SIG-M5 treated with dmso at 0.1 percent for 504 hours (cell line): ENCODE measurements around the gene ALX3.
"Not testable (repeated sequence)": the region's sequence is repeated elsewhere in the genome, so short reads cannot be mapped to it uniquely, and the experiment has no call there.

Experiments
- DNase-seq: peaks from one replicate; lab custom pipeline; 2025; ENCODE audit not compliant: unreplicated experiment; lab: John Stamatoyannopoulos, UW

ALX3 gene

DNA sequence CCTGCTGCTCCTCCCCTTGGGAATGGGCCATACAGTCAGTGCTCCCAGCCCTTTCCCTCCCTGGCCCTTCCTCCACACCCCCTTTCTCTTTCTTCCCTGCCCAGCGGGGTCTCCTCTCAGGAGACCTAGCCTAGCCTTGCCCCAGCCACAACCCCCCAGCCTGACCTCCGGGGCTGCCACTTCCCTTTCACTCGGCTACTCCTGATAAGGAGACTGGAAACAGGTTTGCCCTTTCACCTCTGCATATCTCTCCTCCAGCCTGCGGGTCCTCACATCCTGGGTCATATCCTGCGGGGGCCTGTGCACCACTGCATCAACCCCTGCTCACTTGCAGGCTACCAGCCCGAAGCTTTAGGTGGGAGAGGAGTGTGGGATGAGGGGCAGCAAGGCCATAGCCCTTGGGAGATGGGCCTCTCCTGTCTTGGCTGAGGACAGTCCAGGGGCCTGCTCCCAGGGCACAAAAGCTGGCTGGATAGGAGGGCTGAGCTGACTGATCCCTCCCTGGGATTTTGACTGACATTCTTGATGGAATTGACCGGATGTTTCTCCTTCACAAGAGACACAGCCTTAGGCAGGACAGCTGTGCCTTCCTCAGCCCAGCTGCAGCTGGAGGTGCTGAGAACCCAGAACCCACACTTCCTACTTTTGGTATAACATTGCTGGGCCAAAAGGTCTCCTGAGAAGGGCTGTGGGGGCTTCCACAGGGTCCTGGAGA is 19.2 kb upstream of the ALX3 start:
- DNase-seq: no peak

DNA sequence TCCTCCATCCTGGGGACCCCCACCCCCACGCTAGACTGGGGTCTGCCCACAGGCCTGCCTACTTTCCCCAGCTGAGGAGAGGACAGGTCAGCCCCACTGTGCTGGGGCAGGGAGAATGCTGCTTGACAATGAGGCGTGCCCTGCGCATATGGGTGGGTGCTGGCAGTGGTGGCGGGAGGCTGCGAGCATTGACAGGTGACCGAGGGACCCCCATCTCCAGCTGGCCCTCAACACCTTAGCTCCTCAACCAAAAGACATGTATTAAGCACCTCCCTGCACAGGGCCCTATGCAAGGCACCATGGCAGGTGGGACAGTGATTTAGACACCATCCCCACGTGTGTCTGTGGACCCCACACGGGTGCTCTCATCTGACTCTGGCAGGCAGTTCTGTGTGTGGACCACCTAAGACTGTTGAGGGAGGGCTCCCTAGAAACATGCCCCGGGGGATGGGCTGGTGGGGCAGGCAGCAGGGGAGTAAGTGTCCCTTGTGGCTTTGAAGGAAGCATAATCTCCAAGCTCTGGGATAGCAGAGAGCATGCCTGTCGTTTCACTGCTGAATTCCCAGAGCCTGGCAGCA is 18.4 kb upstream of the ALX3 start:
- DNase-seq: no peak

DNA sequence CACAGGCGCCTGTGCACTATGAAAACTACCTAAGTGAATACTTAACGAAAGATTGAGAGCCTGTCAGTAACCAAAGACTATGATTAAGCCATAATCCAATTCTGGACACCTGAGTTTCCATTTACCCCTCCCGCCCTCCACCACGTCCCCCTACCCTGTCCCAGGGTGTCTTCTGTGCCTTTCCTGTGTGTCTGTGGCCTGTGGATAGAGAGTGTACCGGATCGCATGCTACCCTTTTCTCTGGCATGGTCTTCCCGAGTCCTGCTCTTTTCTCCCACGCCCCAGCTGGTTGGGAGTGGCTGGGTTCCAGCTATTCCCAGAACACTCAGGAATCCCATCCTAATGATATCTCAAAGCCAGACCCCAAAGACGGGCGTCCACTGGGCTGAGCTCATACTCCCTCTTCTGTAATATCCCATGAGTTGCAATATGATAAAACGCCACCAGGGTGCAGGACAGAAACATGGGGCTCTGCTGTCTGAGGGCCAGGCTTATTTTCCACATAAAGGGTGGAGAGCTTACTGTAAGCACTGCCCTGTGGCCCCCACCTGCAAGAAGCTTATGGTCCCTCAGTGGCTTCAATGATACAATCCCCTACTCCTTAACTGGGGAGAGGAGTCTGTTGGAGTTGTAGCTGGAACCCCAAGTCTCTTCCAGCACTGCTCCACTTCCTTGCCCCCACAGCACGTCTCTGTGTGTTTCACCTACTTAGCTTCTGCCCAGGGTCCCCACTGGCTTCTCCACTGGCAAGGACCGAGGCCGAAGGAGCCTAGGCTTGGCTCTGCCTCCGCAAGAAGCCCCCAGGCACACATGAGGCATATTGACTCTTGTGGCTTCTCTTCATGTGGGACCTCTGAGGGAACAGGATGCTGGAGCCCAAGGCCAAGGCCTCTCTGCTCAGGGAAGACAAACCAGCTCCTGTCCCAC is 17.6 kb upstream of the ALX3 start:
- peak; percentile 51 for DNase-seq

DNA sequence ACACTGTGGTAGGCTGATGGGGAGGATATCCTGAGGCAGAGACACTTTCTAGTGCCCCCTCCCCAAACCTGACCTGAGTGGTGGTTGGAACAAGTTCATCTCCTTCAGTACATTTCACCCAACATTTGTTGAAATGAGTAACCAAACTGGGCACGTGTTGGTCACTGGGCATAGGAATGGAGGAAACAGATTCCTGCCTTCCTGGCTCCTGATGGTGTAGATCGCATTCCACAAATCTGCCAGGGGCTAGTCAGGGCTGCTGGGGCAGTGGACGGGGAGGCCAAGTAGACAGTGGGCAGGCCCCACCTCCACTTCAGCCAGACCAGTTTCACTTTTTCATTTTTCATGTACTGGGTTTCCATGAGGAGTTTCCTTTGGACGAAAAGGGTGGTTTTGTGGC is 16.5 kb upstream of the ALX3 start:
- DNase-seq: no peak

DNA sequence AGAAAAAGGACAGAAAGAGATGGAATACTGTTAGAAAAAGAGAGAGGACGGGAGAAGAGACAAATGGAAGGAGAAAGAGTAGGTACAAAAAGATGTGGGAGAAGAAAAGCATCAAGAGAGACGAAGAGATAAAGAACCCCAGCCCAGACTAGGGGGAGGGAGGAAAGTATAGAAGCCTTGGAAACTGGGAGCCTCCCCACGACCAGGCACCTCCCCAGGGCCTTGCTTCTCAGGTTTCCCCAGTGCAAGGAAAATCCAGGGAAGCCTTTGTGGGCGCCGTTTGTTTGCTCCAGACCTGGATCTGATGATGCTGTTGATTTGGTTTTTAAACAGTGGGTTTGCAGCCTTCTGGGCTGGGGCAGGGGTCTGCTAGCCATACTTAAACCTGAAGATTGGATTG is 15.2 kb upstream of the ALX3 start:
- DNase-seq: no peak

DNA sequence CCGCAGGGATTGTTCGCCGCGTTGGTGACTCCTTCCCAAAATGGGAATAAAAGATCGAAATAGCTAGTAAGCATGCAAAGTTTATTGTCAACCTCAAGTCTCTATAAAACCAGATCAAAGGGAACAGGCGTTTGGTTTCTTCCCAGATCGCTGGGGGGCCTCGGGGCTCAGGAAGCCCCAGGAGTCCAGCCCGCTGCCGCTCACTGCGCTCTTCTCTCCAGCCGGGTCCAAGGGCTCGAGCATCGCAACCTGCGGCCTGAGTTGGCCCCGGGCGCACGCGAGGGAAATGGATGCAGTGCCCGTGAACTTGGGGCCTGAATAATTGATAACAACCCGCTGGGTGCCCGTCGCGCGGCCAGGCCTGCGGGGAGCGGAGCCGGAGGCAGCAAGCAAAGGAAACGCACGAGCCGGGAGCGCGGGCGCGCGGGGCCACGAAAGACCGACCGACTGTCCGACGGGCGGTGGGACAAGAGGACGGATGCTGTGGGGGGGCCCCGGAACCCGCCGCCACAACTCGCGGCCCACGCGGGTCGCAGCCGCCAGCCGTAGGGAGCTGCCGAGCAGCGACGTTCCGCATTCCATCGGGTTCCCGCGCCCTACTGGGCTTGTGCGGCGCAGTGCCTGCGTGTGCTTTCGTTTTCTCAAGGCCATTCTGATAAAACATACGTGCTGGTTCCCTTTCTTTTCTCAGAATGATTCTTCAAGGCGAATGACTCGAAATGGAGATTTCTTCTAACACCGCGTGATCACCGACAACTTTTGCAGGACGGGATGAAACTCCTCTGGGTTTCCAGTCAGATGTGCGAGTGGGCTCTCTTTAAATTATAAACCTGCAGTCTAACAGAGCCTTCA is 14.0 kb upstream of the ALX3 start:
- DNase-seq: no peak

DNA sequence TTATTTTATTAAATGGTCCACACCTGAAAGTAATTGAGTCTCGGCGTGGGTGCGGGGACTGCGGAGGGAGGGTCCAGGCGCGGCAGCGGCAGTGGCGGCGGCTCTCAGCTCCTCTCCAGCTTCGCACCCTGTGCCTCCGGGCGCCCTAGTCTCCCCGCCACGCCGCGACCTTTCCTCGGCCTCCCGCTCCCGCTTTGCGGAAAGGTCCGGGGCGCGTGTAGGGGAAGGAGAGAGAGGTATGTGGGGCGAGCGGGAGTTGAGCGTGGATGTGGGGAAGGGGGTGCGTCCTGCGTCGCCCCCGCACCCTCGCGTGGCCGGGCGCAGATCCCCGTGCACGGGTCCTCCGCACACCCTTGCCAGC is 13.4 kb upstream of the ALX3 start:
- DNase-seq: no peak

DNA sequence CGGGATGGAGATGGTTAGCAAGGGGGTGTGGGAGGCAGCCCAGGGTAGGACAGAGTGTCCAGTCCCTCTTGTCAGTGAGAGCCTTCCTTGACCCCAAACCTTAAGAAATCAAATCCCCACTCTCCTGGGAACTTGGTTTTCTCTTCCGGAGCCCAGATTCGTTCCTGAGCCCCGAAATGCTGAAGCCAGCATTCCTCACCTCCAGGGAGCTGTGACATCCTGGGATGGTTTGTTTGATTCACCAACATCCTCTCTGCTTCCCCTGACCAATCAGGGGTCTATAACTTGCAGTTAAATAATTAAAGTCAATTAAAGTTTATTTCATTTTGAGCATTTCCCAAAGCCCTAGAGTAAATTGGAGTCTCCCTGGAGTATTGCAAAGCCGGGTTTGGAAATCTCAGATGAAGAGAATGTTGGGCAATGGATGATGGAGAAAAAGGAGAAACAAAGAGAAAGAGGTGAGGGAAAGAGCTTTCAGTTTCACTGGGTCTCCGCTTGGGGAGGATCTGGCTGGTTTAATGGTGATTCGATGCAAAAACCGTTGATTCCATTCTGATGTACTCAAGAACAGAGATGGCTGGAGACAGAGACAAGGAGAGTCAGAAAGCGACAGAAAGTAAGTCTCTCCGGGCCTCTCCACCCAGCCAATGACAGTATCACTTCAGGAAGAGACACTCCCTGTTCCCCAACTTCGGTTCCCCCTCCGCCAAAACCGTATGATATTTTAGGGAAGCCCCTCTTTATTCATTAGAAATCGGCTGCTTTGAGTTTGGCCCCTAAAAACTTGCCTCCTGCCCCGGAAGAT is 12.8 kb upstream of the ALX3 start:
- peak; percentile 24 for DNase-seq

DNA sequence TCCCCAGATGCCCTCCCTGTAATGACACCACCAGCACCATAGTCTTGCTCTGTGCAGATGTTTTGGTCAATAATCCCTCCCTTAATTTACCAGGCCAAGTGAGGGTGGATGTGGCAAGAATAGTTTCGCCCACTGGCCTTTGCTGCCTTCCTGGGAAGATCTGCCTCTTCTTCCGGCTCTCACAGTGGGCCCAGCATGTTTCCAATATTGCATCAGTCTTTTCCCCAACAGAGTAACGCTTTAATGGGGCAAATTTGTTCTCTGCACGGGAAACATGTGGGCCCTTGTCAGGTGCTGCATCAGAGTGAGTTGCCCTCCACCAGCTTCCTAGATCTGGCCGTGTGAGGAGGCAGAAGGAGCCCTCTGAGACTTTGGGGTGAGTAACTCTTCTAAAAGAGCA is 12.0 kb upstream of the ALX3 start:
- no peak for DNase-seq

DNA sequence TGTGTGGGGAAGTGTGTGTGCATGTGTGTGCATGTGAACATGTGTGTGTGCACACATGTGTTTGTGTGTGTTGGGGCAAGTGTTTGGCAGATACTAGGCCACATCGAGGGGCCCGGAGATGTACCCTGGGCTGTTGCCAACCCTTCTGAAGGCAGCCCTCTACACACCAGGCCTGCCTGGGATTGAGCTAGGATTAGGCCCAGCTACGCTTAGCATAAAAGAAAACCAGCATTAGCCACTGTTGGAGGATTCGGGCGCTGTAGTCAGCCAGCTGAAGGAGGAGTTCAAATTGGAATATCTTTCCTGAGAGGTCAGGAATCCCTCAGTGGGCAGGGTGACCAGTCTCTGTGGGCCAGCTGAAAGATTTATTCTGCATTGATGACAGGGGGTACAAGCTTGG is 10.6 kb upstream of the ALX3 start:
- no peak for DNase-seq

DNA sequence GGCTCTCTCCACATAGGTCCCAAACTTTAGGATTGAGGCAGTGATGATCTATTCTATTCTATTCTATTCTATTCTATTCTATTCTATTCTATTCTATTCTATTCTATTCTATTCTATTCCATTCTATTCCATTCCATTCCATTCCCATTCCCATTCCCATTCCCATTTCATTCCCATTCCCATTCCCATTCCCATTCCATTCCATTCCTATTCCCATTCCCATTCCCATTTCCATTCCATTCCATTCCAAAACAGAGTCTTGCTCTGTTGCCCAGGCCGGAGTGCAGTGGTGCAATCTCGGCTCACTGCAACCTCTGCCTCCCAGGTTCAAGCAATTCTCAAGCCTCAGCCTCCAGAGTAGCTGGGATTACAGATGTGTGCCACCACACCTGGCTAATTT is 9.5 kb upstream of the ALX3 start:
- not testable (repeated sequence) for DNase-seq

DNA sequence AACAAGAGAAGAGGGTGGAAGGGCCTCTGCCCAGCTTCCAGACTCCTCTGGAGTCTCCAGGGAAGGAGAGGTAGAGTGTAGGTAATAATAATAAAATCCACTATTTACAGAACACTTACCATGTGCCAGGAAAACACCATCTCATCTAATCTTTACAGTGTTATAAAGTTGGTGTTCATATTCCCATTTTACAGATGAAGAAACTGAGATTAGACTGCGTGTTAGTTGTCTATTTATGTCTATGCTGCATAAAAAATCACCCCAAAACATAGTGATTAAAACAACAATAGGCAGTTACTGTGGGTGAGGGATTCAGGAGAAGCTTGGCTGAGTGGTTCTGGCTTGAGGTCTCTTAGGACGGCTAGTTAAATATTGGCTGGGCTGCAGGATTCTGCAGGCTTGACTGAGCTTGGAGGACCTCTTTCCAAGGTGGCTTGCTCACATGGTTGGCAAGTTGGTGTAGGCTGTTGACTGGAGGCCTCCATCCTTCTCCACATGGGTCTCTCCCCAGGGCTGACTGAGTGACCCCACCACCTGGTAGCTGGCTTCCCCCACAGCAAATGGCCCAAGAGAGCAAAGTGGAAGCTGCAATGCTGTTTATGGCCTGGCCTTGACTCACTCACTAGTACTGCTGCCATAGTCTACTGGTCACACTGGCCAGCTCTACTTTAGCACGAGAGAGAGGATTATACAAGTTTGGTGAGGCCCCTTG is 6.5 kb upstream of the ALX3 start:
- no peak for DNase-seq

DNA sequence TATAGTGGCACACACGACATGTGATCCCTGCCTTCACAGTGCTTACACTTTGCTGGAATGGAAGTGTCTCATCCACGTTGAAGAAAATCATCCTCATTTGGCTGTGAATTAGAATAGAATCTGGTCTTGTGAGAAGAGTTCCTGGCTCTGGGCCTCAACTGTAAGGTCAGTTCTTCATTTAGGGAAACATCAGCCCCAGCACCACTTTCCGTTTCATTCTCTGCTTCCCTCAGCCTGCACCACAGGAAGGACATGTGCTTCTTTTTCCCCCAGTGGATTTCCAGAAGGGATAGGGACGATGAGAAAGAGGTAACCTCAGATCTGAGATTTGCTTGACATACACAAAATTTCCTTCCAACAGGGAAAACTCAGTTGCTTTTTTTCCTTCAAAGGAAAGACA is 3.7 kb upstream of the ALX3 start:
- DNase-seq: no peak

DNA sequence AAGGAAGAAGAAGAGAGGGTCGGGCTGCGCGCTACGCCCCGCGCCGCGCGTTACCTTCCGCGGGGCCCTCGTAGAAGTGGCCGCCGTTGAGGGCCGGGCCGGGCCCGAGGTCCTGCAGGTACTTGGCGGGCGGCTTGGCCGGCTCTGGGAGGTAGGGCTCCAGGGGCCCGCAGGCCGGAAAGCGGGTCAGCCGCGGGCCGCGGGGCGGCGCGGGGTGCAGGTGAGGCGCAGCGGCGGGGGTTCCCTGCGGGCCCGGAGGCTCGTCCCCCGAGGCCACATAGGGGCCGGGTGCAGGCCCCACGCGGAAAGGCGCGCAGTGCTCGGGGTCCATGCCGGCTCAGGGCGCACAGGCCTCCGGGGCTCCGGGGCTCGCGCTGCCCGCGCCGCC is 196 bp downstream of the ALX3 start:
- no peak for DNase-seq

DNA sequence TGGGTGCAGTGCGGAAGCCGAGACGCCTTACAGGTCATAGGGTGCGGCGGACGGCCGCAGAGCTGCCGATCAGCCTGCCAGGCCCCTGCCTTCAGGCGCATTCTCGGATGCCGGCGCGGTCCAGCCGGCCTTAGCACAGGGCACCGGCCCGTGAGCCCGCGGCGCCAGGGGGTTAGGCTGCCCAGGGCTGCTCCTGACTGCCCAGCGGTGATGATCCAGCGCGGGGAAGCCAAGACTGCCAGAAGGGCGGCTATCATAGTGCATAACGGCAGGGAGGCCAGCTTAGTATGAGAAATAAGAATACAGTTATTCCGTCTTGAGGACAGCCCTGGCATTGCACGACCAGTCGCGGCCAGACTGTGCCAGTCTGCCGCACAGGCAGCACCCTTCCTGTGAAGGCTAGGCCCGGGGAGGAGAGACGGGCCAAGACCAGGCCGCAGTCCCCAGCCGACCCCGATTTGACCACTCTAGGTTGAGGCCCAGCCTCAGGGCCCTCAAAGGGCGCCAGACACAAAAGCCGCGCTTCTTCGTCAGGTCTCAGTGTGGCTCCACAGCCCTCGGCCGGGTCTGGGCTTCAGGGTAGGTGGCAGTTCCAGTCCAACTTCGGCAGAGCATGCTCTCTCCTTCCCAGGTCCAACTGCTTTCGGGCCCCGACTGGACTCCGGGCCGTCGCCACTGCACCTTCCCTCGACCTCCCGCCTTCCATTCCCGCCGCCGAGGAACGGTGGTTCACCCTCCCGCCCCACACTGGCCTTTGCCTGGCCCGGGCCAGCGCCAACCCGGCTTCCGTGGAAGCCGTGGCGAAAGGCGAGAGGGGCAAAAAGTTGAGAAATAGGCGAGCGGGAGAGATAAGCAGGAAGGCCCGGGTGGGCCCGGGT is 829 bp downstream of the ALX3 start:
- DNase-seq: no peak

DNA sequence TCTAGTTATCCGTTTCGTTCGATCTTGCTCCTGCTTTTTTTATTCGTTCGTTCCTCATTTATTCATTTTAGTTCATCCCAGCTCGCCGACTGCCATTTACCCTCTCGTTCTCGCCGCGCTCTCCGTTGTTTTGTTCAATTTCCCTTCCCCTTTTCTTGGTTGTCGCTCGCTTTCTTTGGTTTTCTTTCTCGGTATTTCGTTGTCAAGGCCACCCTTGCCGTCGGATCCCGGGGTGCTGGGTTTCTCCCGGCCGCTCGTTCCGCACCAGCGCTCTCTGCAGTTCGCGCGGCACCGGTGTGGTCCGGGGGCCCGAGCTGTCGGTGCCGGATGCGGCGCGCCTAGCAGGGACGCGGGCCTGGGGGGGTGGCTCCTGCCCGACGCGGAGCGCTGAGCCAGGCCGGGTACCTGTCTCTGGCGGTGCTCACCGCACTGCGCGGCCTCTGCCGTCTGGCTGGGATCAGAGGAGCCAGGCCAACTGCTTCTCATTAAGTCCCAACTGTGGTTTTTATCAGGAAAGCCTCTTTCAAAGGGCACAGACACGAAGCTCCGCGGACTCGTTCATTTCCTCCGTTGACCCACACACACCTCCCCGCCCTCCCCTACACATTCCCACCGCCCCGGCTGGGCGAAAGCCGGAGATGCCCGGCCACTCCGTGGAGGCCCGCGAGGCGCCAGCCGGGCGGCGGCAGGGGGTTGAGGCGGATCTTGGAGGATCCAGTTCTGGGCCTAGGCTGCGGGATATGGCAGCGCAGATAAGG is 1.6 kb downstream of the ALX3 start:
- peak; percentile 14 for DNase-seq

DNA sequence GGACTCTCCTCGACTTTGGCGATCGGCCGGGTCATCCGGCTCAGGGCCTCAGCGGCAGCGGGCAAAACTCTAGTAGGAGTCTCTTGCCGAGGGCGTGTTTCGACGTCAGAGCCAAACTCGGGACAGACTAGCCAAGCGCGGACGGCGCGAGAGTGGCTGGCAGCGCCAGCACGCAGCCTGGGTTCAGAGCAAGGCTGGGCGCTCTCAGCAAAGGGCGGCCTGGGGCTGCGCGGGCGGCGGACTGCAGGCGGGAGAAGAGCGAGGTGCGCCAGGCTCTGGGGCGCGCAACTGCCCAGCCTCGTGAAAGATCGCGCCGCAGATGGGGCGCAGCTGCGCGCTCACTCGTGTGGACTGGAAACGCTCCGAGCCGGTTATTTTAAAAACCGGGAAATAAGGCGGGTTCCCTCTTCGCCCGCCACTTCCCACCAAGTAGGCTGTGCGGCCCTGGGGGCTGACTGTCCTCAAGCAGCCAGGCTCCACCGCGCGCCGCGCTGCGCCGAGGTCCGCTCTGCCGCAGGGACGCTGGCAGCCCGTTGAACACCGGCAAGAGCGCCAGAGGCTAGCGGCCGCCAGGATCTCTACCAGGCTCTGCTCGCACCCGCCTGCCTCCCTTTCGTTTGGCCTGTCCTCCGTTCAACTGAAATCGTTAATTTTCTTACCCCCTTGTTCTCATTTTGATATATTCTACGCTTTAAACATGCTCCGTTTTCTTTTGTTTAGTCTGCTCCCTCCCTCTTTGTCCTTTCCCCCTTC is 2.4 kb downstream of the ALX3 start:
- DNase-seq: no peak
